Activated CD8-positive, alpha-beta memory T cell treated with anti-CD3 and anti-CD28 coated beads for 24 hours (primary cell): ENCODE data around the gene GPR176.
"Not testable (repeated sequence)": the region's sequence is repeated elsewhere in the genome, so short reads cannot be mapped to it uniquely, and the experiment has no call there.

Source experiments
- DNase-seq: peaks from one replicate; pipeline ENCODE4 v3.0.0-alpha.2; 2020

Gene GPR176

GRCh38 chr15:39854161-39854560 lies 65.9 kb downstream of the GPR176 start:
- no peak for DNase-seq

GRCh38 chr15:39852250-39852649 lies 67.8 kb downstream of the GPR176 start:
- DNase-seq = no peak

- DNase-seq = no peak
Measured at GRCh38 chr15:39851500-39852092, 68.5 kb downstream of the GPR176 start.

GRCh38 chr15:39850436-39850835 lies 69.6 kb downstream of the GPR176 start:
- DNase-seq = no peak

GRCh38 chr15:39846108-39846507 lies 74.0 kb downstream of the GPR176 start:
- no peak for DNase-seq

- DNase-seq = no peak
Measured at GRCh38 chr15:39845582-39845981, 74.5 kb downstream of the GPR176 start.

- DNase-seq = no peak
Measured at GRCh38 chr15:39843565-39843964, 76.5 kb downstream of the GPR176 start.

- DNase-seq = no peak
Measured at GRCh38 chr15:39837454-39837853, 82.6 kb downstream of the GPR176 start.

- no peak for DNase-seq
Measured at GRCh38 chr15:39835550-39835949, 84.5 kb downstream of the GPR176 start.

- no peak for DNase-seq
Measured at GRCh38 chr15:39834256-39834655, 85.8 kb downstream of the GPR176 start.

GRCh38 chr15:39833515-39833981 lies 86.5 kb downstream of the GPR176 start:
- DNase-seq = no peak

GRCh38 chr15:39830166-39830565 lies 89.9 kb downstream of the GPR176 start:
- DNase-seq = no peak

- no peak for DNase-seq
Measured at GRCh38 chr15:39828374-39828931, 91.6 kb downstream of the GPR176 start.

- no peak for DNase-seq
Measured at GRCh38 chr15:39826975-39827374, 93.1 kb downstream of the GPR176 start.

- no peak for DNase-seq
Measured at GRCh38 chr15:39823634-39824033, 96.4 kb downstream of the GPR176 start.

GRCh38 chr15:39820050-39820602 lies 99.9 kb downstream of the GPR176 start:
- no peak for DNase-seq

GRCh38 chr15:39819533-39819932 lies 100.5 kb downstream of the GPR176 start:
- no peak for DNase-seq

GRCh38 chr15:39817892-39818291 lies 102.2 kb downstream of the GPR176 start:
- no peak for DNase-seq

GRCh38 chr15:39814489-39814888 lies 105.6 kb downstream of the GPR176 start:
- no peak for DNase-seq

- DNase-seq = not testable (repeated sequence)
Measured at GRCh38 chr15:39812651-39813050, 107.4 kb downstream of the GPR176 start.

GRCh38 chr15:39808909-39809308 lies 111.2 kb downstream of the GPR176 start:
- no peak for DNase-seq

- no peak for DNase-seq
Measured at GRCh38 chr15:39807791-39808190, 112.3 kb downstream of the GPR176 start.

GRCh38 chr15:39804026-39804425 lies 116.0 kb downstream of the GPR176 start:
- no peak for DNase-seq

- no peak for DNase-seq
Measured at GRCh38 chr15:39803016-39803415, 117.0 kb downstream of the GPR176 start.
